GM12875 (cell line): ENCODE data around the gene SLC4A9.

Experiments
- H3K4me3 ChIP-seq: one replicate; pipeline ENCODE4 v1.5.1; 2011; ENCODE audit warnings: low read depth, low read length, control low read depth
- TF ChIP-seq, protein P1 (sequence below): IDR thresholded peaks from 2 replicates; pipeline ENCODE4 v1.5.1; 2011; ENCODE audit warnings: low read depth, mild to moderate bottlenecking, control low read depth, inconsistent platforms, low read length, moderate library complexity, borderline replicate concordance; ENCODE audit not compliant: insufficient read depth

SLC4A9 gene

DNA sequence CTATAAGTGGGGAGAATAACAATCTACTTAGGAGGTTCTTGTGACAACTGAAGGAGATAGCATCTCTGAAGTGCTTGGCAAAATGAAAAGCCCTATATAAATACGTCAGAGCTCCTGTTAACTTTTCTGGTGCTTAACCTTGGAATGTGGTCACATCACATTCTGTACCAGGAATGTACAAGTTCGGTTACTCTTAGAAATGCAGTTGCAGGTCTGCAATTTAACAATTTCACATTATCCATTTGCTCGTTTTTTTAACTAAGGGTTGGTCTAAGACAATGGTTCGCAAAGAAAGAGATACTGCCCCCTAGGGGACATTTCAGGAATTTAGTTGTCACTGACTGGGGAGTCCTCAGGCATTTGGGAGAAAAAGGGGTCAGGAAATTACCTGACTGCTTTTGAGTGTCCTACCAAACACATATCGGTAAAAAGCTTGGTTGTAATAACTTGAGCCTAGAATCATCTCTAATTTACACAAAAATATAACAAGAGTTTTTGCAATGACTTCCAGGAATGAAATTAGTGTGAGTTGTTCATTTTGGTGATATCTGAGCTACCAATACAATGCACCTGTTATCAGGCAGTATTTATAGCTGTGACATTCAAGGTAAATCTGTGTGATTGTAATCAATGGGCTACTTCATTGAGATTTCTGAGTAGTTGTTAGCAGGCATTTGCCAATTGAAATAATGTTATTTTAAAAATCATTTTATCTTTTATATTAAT is 8.2 kb upstream of the SLC4A9 start:
- H3K4me3 ChIP-seq: no peak overlapping the region
- TF ChIP-seq, protein P1, sequence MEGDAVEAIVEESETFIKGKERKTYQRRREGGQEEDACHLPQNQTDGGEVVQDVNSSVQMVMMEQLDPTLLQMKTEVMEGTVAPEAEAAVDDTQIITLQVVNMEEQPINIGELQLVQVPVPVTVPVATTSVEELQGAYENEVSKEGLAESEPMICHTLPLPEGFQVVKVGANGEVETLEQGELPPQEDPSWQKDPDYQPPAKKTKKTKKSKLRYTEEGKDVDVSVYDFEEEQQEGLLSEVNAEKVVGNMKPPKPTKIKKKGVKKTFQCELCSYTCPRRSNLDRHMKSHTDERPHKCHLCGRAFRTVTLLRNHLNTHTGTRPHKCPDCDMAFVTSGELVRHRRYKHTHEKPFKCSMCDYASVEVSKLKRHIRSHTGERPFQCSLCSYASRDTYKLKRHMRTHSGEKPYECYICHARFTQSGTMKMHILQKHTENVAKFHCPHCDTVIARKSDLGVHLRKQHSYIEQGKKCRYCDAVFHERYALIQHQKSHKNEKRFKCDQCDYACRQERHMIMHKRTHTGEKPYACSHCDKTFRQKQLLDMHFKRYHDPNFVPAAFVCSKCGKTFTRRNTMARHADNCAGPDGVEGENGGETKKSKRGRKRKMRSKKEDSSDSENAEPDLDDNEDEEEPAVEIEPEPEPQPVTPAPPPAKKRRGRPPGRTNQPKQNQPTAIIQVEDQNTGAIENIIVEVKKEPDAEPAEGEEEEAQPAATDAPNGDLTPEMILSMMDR: peak; percentile 62; the same call in 1 of the 2 replicates

DNA sequence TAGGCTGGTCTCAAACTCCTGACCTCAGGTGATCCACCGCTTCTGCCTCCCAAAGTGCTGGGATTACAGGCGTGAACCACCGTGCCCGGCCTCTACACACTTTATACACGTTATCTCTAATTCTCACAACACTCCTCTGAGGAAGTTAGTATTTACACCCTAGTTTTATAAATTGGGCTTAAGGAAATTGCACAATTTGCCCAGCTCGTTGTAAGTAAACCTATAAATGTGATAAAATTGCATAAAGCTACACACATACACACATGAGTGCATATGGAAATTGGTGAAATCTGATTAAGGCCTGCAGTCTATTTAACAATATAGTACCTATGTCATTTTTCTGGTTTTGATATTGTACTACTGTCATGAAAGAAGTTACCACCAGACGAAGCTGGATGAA is 4.4 kb upstream of the SLC4A9 start:
- TF ChIP-seq, protein P1: no peak
- H3K4me3 ChIP-seq: no peak overlapping the region

DNA sequence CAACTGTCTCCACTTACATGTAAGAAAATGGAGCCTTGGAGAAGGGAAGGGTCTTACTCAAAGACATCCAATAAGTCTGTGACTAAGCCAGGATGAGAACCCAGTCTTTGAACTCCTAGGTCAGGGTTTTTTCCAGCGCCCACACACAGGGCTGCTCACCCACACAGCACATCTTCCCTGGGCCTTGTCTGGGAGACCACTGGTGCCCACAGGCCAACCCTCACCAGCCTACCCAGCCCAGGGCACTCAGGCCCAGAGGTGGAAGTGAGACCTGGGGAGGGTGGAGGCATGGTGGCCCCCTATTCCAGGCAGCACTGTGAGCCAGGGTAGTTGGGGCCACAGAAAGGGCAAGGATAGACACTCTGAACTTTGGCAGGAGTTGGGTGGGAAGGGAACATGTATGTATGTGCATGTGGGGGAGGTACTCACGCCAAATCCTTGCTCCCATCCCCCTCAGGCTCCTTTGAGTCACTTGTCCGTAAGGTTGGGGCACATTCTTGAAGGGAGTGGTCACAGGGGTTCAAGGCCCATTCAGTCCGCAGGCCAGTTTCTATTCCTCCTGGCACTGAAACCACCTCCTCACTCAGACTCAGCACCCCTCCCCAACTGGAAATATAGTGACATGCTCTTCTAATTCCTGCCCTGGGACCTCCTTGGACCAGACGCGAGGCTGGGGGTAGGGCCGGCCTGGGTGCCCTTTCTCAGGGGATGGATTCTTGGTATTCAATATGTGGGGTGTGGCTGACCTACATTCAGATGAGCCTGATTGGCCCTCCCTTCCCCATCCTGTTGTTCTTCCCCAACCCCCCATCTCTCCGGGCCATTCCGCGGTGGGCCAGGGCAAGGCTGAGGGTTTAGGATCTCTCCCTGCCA is 2.9 kb upstream of the SLC4A9 start:
- TF ChIP-seq, protein P1: no peak
- no peak overlapping the region for H3K4me3 ChIP-seq

DNA sequence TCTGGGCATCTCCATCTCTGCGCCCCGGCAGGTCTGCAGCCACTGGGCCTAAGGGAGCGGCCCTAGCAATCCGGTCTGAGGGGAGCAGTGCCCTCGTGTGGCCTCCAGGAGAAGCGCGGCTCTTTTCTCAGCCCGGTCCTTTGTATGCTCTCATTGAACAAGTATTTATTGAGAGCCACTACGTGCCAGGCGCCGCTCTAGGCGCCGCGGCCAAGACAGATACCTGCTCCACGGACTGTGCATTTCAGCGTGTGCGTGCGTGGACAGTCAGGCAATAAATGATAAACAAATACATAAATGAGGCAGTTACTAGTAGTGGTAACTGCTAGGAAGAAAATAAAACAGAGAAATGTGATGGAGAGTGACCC is 2.3 kb upstream of the SLC4A9 start:
- no peak overlapping the region for H3K4me3 ChIP-seq
- TF ChIP-seq, protein P1: peak; percentile 95

DNA sequence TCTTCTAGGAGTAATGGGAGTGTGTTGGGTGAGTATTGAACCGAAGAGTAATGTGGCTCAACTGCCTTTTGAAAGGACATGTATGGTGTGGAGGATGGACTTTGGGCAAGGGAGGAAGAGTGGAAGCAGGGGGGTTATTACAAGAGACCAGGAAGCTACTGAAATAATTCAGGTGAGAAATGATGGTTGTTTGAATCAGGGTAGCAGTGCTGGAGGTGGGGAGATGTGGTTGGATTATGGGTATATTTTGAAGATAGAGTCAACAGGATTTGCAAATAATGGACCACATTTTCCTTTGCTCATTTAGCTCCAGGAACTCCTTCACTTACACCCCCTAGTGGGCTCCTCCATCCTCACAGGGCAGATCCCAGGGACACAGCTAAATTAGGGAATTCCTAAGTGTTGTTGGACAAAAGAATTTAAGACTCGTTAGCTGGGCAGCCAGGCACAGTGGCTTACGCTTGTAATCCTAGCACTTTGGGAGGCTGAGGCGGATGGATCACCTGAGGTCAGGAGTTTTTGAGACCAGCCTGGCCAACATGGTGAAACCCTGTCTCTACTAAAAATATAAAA is 1.2 kb upstream of the SLC4A9 start:
- H3K4me3 ChIP-seq: no peak overlapping the region
- TF ChIP-seq, protein P1: 0 out of 2 replicates have a peak, but pooled peaks have one; percentile 1

DNA sequence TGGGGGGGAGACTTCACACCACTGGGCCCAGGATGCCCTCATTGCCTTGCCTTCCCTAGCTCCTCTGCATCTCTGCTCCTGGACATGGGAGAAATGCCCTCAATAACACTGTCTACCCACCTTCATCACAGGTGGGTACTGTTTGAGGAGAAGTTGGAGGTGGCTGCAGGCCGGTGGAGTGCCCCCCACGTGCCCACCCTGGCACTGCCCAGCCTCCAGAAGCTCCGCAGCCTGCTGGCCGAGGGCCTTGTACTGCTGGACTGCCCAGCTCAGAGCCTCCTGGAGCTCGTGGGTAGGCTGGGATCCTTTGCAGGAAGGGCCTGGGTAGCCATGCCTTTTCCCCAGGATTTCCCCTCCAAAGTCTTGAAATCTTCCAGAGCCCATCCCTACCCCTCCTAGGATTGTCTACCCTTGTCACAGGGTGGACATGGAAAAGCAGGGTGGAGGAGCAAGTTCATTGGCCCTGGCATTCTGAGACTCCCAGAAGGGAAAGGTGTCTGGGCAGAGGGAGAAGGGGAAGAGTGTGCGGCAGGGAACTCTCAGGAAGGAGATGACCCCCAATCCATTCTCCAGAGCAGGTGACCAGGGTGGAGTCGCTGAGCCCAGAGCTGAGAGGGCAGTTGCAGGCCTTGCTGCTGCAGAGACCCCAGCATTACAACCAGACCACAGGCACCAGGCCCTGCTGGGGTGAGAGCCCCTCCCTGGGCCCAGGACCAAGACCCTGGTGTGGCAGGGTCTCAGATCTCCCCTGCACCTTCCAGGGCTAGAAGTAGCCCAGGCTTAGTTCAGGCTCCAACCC is 886 bp downstream of the SLC4A9 start:
- TF ChIP-seq, protein P1: no peak
- H3K4me3 ChIP-seq: no peak overlapping the region
